Measurements from ENCODE around the gene NELFE.

DNA sequence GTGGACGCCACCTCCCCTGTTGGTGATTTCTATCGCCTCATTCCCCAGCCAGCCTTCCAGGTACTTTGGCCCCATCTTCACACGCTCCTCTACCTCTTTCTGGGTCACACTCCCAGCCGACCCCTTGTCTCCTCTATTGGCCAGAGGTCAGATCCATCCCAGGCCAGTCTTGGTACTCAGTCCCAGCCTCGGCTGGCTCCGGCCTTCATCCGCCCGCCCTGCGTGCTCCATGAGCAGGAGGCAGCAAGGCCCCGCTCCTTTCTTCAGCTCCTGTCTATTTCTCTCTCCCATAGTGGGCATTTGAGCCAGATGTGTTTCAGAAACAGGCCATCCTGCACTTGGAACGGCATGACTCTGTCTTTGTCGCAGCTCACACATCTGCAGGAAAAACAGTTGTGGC is 2.8 kb upstream of the NELFE start:
- TF ChIP-seq CTCF (IDR thresholded peaks at IDR 0.05) (no peak), POLR2A (IDR thresholded peaks at IDR 0.05) (no peak)
